Omental fat pad (tissue), 4 donors: ENCODE results near the gene SULT1B1. TPM values are rescaled to one million over a fixed set of nuclear protein-coding genes. Genes with fewer than 3 reads are reported as not detected.

ENCODE experiments used
- ATAC-seq: fragments of 150-250 bp; one replicate; pipeline ENCODE4 v1.9.1; 2016; ENCODE audit warnings: mild to moderate bottlenecking, moderate library complexity; ENCODE audit not compliant: low FRiP score
- DNase-seq: peaks from one replicate; pipeline ENCODE4 v3.0.0-alpha.2; 2019; ENCODE audit warnings: low spot score
- CTCF ChIP-seq, 3 donors: fragments of 450-650 bp; IDR thresholded peaks; one replicate each; pipeline ENCODE4 v1.5.1; 2016 to 2017; ENCODE audit warnings: antibody characterized with exemption in 3 of 3, mild to moderate bottlenecking in 3 of 3, moderate library complexity in 2 of 3
- total RNA-seq, 4 donors: library from RNA; depleted of rRNA; stranded (reverse); fragments of >200 nt; gene quantifications; one replicate each; pipeline ENCODE4 v1.1.0, GENCODE V29; 2016

The SULT1B1 gene
- total RNA-seq, 4 donors from 2014 or later: 1.0 to 14.0 (median 3.1) TPM

DNA sequence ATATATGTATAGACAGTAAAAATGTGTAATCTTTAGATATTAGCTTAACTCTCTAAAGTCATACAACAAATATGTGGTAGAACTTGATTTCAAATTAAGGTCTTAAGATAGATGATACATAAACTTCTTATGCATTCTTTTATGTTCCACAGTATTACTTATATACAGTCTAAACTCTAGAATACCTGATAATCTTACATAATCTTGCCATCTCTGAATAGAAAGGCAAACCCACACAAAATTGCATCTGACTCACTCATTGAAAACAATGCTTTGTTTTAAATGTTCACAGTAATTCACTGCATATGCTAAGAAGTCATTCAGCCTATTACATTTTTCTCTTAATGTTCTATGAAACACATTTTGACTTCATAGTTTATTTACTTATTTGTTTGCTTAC lies 10.1 kb downstream of the SULT1B1 start:
- TF ChIP-seq CTCF (IDR thresholded peaks at IDR 0.05): no peak
- ATAC-seq: no peak
- DNase-seq: no peak

GRCh38 chr4:69749771-69750170 lies 10.6 kb downstream of the SULT1B1 start:
- no peak for TF ChIP-seq CTCF (IDR thresholded peaks at IDR 0.05)
- ATAC-seq (no peak), DNase-seq (no peak)

GRCh38 chr4:69748173-69748572 lies 12.2 kb downstream of the SULT1B1 start:
- DNase-seq: no peak
- no peak for TF ChIP-seq CTCF (IDR thresholded peaks at IDR 0.05)
- no peak for ATAC-seq

DNA sequence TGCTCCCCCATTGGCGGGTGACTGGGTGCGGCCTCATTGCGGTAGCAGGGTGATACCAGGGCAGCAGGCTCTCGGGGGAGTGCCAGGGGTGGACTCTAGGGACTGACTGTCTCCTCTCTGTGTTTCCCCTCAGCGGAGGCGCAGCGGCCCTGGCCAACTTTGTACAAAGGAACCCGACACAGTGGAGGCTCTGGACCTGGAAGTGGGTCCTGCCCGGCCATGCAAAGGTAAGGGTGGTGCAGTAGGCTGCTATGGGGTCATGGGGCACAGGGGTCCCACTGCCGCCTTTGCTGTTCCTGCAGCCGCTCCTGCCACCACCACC lies 16.3 kb downstream of the SULT1B1 start:
- TF ChIP-seq CTCF (IDR thresholded peaks at IDR 0.05): no peak
- ATAC-seq: no peak
- DNase-seq: no peak

GRCh38 chr4:69743476-69744156 lies 16.8 kb downstream of the SULT1B1 start:
- ATAC-seq (no peak), DNase-seq (no peak)

GRCh38 chr4:69742596-69742995 lies 17.8 kb downstream of the SULT1B1 start:
- ATAC-seq (no peak), DNase-seq (no peak)
- no peak for TF ChIP-seq CTCF (IDR thresholded peaks at IDR 0.05)

More at GRCh38 chr4:69743476-69744156, 16.8 kb downstream of the SULT1B1 start:
- TF ChIP-seq CTCF (IDR thresholded peaks at IDR 0.05): no peak

DNA sequence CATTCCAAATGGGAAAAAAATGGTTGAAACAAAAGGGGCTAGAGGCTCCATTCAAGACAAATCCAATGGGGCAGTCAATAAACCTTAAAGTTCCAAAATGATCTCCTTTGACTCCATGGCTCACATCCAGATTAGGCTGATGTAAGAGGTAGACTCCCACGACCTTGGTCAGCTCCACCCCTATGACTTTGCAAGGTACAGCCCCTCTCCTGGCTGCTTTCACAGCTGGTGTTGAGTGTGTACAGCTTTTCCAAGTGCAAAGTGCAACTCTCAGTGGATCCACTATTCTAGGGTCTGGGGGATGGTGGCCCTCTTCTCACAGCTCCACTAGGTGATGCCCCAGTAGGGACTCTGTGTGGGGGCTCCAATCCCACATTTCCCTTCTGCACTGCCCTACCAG lies 21.5 kb downstream of the SULT1B1 start:
- TF ChIP-seq CTCF (IDR thresholded peaks at IDR 0.05): no peak
- DNase-seq: no peak
- ATAC-seq: no peak
